Memory B cell (primary cell): ENCODE measurements around the gene PDE4D.
"Not testable (repeated sequence)": the region's sequence is repeated elsewhere in the genome, so short reads cannot be mapped to it uniquely, and the experiment has no call there.

Experiments
- ATAC-seq: fragments of 150-1000 bp; cut with Tn5 transposase; 2 replicates; pipeline ENCODE4 v1.10.0; 2021; ENCODE audit warnings: low read depth, mild to moderate bottlenecking, moderate library complexity
- DNase-seq, 2 donors: peaks; one replicate each; pipeline ENCODE4 v3.0.0; 2022; ENCODE audit warnings: low spot score in 2 of 2
- H3K27ac Mint-ChIP-seq: one replicate; pipeline ENCODE4 v1.8.0; 2022; ENCODE audit warnings: mild to moderate bottlenecking, moderate library complexity, mixed read lengths
- H3K27me3 Mint-ChIP-seq: one replicate; pipeline ENCODE4 v1.8.0; 2022; ENCODE audit warnings: mixed read lengths
- H3K36me3 Mint-ChIP-seq: one replicate; pipeline ENCODE4 v1.8.0; 2022; ENCODE audit warnings: mild to moderate bottlenecking, mixed read lengths
- H3K4me1 Mint-ChIP-seq: one replicate; pipeline ENCODE4 v1.8.0; 2022; ENCODE audit warnings: mixed read lengths
- H3K4me3 Mint-ChIP-seq: one replicate; pipeline ENCODE4 v1.8.0; 2022; ENCODE audit warnings: mild to moderate bottlenecking, moderate library complexity, mixed read lengths
- H3K9me3 Mint-ChIP-seq: one replicate; pipeline ENCODE4 v1.8.0; 2022; ENCODE audit warnings: mixed read lengths

Gene PDE4D

DNA sequence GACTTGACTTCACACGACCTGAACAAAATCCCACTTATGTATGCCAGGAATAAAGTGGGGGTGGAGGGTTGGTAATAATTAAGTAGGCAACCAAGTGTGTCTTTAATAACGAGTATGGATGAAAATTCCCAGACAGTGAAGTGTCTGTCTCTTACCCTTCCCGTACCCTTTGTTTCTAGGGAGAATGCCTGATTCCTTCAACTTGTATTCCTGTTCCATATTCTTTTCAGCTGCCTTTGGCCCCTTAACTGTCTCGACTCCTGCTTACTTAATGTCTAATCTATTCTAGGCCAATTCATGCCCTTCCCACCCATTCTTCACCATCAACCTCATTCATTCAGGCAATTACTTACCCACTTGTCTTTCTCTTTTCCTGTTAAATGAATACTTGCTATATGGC is 930.2 kb downstream of the PDE4D start:
- no peak overlapping the region for H3K27ac Mint-ChIP-seq
- peaks cover 6% of the 10 kb centered on the region for H3K27me3 Mint-ChIP-seq
- ATAC-seq (no peak), DNase-seq (no peak)
- no peaks in the 10 kb centered on the region for H3K9me3 Mint-ChIP-seq
- H3K4me1 Mint-ChIP-seq = peaks cover 9% of the 10 kb centered on the region
- no peak overlapping the region for H3K4me3 Mint-ChIP-seq
- no peaks in the 10 kb centered on the region for H3K36me3 Mint-ChIP-seq

DNA sequence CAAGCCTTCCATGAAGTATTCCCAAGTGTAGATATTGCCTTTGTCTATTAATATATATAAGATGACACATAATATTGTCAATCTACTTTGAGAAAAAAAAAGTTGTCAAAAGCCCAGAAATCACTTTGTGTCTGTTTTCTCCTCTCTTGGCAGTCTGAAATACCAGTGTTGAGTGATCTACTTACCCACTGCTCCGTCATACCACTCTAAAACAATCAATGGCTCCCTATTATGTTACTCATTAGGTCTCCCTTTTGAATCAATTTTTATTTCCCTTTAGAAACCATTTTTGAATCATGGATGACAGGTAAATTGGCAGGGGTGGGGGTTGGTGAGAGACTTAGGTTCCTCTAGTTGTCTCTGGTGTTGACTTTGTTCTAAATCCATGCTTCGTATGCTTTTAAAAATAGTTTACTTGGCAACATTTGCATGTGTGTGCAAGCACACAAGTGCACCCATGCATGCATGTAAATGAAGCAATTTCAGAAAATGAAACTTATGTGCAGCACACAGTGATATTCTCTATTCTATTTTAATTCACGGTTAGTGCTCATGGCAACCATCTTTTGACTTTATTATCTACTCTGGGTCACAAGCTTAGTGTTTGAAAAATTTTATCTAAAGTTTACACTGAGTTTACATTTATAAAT is 931.8 kb downstream of the PDE4D start:
- Mint-ChIP-seq H3K36me3 (no peaks in the 10 kb centered on the region), H3K9me3 (no peaks in the 10 kb centered on the region), H3K27ac (no peak overlapping the region), H3K4me1 (peaks cover 5% of the 10 kb centered on the region), H3K4me3 (no peak overlapping the region), H3K27me3 (peaks cover 6% of the 10 kb centered on the region)
- no peak for ATAC-seq
- no peak for DNase-seq

DNA sequence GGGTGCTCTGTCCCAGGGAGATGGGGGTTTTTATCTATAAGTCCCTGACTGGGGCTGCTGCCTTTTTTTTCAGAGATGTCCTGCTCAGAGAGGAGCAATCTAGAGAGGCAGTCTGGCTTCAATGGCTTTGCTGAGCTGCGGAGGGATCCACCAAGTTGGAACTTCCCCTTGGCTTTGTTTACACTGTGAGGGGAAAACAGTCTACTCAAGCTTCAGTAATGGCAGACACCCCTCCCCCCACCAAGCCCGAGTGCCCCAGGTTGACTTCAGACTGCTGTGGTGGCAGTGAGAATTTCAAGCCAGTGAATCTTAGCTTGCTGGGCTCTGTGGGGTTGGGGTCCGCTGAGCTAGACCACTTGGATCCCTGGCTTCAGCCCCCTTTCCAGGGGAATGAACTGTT is 934.8 kb downstream of the PDE4D start:
- peaks cover 5% of the 10 kb centered on the region for H3K4me1 Mint-ChIP-seq
- no peak overlapping the region for H3K27ac Mint-ChIP-seq
- DNase-seq = no peak
- H3K9me3 Mint-ChIP-seq = no peaks in the 10 kb centered on the region
- peaks cover 5% of the 10 kb centered on the region for H3K27me3 Mint-ChIP-seq
- no peak overlapping the region for H3K4me3 Mint-ChIP-seq
- H3K36me3 Mint-ChIP-seq = no peaks in the 10 kb centered on the region
- ATAC-seq = no peak

DNA sequence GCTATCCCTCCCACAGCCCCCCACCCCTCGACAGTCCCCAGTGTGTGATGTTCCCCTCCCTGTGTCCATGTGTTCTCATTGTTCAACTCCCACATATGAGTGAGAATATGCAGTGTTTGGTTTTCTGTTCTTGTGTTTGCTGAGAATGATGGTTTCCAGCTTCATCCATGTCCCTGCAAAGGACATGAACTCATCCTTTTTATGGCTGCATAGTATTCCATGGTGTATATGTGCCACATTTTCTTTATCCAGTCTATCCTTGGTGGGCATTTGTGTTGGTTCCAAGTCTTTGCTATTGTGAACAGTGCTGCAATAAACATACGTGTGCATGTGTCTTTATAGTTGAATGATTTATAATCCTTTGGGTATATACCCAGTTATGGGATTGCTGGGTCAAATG is 940.3 kb downstream of the PDE4D start:
- H3K36me3 Mint-ChIP-seq, H3K9me3 Mint-ChIP-seq, H3K4me3 Mint-ChIP-seq, DNase-seq, ATAC-seq, H3K27me3 Mint-ChIP-seq, H3K4me1 Mint-ChIP-seq, H3K27ac Mint-ChIP-seq: not testable (repeated sequence)

DNA sequence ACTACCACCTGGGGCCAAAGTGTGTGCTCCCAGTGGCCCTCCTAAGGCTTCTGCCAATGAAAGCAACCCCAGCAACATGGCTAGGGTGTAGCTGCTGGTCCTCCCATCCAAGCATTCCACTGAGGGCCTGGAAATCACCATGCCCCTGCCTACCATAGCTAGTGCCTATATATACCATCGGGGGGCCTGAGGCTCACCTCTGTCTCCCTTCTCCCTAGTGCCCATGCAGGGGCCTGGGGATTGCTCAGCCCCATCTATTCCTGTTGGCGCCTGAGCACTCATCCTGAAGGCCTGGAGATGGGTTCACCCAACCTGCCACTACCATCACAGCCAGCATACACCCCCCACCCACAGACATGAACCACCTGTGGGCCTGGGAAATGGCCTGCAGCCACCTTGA is 943.3 kb downstream of the PDE4D start:
- Mint-ChIP-seq H3K4me1 (no peaks in the 10 kb centered on the region), H3K4me3 (no peak overlapping the region), H3K27me3 (no peaks in the 10 kb centered on the region), H3K36me3 (no peaks in the 10 kb centered on the region), H3K27ac (no peak overlapping the region), H3K9me3 (peaks cover 1% of the 10 kb centered on the region)
- ATAC-seq (no peak), DNase-seq (no peak)

DNA sequence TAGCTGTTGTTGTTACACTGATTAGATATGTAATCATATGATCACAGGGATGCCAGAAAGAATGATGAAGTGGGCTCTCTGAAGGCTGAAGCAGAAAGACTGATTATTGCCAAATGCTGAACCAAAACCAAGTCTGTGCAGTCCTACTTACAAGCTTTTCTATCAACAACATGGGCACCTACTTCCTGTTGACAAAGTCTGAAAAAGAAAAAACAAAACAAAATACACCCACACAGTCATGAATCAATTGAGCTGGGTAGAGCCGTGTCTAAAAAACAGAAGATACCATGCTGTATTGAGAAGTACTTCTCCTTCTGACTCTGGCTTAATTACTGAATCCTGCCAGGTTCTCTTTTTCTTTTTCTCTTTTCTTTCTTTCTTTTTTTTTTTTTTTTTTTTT is 947.3 kb downstream of the PDE4D start:
- DNase-seq (no peak), ATAC-seq (no peak)
- H3K9me3 Mint-ChIP-seq = no peaks in the 10 kb centered on the region
- H3K36me3 Mint-ChIP-seq = no peaks in the 10 kb centered on the region
- H3K4me3 Mint-ChIP-seq = no peak overlapping the region
- no peak overlapping the region for H3K27ac Mint-ChIP-seq
- no peaks in the 10 kb centered on the region for H3K4me1 Mint-ChIP-seq
- H3K27me3 Mint-ChIP-seq = no peaks in the 10 kb centered on the region

DNA sequence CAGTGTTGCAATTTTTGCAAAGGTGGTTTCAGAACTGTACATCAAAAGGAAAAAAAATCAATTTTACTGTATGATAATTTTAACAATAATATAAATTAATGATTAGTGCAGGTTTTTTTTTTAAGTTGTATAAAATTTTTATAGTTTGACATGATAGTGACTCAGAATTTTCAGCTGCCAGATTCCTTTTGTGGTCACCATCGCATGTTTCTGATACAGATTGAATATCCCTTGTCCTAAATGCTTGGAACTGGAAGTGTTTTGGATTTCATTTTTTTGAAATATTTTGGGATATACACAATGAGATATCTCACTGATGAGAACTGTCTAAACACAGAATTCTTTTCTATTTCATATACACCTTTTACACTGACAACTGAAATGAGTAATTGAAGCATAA is 949.3 kb downstream of the PDE4D start:
- no peak overlapping the region for H3K4me3 Mint-ChIP-seq
- no peaks in the 10 kb centered on the region for H3K4me1 Mint-ChIP-seq
- peaks cover 5% of the 10 kb centered on the region for H3K27me3 Mint-ChIP-seq
- no peaks in the 10 kb centered on the region for H3K36me3 Mint-ChIP-seq
- ATAC-seq = no peak
- DNase-seq = no peak
- peaks cover 3% of the 10 kb centered on the region for H3K9me3 Mint-ChIP-seq
- H3K27ac Mint-ChIP-seq = no peak overlapping the region

DNA sequence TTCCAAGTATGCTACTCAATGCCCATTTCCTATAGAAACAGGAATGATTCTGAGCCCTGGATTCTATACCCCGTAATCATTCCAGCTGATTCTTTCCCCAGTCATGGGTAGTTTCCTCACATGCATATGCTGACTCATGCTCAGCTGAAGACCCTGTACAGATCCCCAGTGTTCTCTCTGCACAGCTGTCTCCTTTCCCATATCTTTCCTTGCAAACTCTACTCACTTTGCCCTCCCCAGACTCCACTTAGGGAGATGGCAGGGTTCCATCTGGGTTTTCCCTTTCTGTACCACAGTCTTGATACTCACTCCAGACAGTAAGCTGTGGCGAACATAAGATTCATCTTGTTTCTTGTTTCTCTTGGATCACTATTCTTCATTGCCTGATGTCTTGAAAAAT is 953.1 kb downstream of the PDE4D start:
- no peaks in the 10 kb centered on the region for H3K36me3 Mint-ChIP-seq
- no peaks in the 10 kb centered on the region for H3K4me1 Mint-ChIP-seq
- no peak for DNase-seq
- H3K9me3 Mint-ChIP-seq = peaks cover 3% of the 10 kb centered on the region
- no peak overlapping the region for H3K27ac Mint-ChIP-seq
- no peak overlapping the region for H3K4me3 Mint-ChIP-seq
- H3K27me3 Mint-ChIP-seq = peaks cover 10% of the 10 kb centered on the region
- no peak for ATAC-seq

DNA sequence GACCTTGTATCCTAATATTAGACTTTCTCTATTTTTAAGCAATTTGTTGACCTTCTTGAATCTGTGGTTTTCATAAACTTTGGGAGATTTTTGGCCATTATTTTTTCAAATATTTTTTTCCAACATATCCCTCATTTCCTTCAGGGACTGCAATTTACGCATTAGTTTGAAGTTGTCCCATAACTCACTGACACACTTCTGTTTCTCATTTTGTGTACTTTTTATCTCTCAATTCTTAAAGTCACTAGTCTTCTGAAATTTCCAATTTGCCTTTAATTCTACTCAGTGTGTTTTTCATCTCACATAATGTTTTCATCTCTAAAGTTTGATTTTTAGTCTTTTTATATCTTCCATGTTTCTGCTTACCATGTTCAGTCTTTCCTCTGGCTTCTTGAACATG is 953.9 kb downstream of the PDE4D start:
- DNase-seq (no peak), ATAC-seq (no peak)

DNA sequence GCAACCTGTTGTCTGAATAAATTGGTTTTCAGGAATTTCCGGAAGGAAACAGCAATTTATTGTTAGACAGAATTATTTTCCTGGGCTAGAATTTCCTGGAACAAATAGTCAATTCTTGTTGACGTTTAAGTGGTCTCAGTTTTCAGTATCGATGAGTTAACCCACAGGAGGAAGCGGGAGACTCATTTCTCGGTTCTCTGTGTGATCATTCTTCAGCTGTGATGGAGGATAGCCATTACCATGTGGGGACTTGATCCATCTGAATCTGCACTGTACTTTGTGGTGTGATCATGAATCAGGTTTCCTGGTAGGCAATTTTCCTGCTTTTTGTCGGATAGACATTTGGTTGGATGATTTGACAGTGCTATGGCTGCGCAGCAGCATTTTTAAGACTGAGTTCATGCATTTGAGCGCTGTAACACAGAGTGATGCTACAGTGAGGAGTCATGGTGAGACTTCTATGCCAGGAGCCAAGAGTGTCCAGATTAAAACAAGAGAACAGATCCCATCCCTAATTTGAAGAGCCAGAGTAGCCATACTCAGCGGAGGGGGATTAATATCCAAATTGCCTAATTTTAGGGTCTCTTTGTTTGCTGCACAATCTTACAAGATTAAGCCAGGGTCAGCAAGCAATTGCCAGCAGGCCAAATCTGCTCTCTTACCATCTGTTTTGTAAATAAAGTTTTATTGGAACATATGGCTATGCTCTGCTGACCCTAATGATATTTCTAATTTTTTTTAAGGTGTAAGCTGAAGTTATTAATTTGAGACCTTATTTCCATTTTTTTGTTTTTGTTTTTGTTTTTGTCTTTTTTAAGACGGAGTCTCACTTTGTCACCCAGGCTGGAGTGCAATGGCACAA is 954.7 kb downstream of the PDE4D start:
- H3K27ac Mint-ChIP-seq = no peak overlapping the region
- no peaks in the 10 kb centered on the region for H3K36me3 Mint-ChIP-seq
- no peak for DNase-seq
- peaks cover 3% of the 10 kb centered on the region for H3K9me3 Mint-ChIP-seq
- ATAC-seq = no peak
- no peaks in the 10 kb centered on the region for H3K4me1 Mint-ChIP-seq
- no peak overlapping the region for H3K4me3 Mint-ChIP-seq
- peaks cover 16% of the 10 kb centered on the region for H3K27me3 Mint-ChIP-seq

More for the DNA sequence above, 953.9 kb downstream of the PDE4D start:
- Mint-ChIP-seq H3K27me3 (peaks cover 13% of the 10 kb centered on the region), H3K4me1 (no peaks in the 10 kb centered on the region), H3K4me3 (no peak overlapping the region), H3K9me3 (peaks cover 3% of the 10 kb centered on the region), H3K27ac (no peak overlapping the region), H3K36me3 (no peaks in the 10 kb centered on the region)

DNA sequence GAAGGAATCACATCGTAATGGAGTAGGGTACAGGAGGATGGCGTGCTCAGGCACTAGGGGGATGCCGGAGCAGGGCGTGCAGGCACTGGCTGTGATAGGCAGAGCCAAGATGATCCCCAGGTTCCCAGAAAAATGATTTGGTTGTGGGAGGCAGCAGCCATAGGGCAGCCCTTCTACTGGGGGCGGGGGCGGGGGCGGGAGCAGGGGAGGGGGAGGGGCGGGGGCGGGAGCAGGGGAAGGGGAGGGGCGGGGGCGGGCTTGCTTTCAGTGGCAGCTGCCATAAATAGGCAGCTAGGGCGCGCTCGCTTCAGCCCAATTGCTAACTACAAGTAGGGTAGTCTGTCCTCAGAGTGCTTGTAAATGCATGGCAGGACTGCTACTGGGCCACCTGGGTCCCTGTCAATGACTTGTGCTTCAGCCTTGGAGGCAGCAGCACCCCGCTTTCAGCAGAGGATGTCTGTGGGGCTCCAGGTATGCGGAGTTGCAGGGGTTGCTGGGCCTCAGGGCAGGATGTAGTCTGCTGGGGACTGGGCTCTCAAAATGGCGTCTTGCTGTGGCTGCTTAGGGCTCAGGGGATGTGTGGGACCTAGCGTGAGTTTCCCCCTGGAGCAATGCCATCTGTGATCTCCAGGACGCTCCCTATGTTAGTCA is 956.4 kb downstream of the PDE4D start:
- no peak overlapping the region for H3K27ac Mint-ChIP-seq
- H3K9me3 Mint-ChIP-seq = peaks cover 3% of the 10 kb centered on the region
- H3K4me3 Mint-ChIP-seq = no peak overlapping the region
- H3K27me3 Mint-ChIP-seq = peaks cover 16% of the 10 kb centered on the region
- DNase-seq (no peak), ATAC-seq (no peak)
- H3K36me3 Mint-ChIP-seq = no peaks in the 10 kb centered on the region
- no peaks in the 10 kb centered on the region for H3K4me1 Mint-ChIP-seq

DNA sequence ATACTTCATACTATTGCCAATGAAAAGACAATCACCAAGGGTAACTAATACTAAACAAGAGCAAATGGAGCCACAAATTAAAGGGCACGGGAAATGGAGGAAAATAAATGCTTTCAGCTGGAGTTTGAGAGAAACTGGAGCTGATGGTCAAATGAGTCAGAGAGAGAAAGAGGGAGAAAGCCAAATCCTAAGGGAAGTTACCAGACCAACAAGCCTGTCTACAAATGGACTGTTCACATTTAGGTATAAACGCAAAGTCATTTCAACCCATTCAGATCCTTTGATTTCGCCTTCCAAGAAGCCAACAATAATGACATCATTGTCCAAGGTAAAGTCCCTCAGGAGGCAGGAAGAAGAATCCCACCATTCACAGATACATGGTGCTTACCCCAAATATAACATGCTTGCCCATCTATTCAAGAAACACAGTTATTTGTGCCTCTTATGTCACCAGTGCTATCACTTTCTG is 958.9 kb downstream of the PDE4D start:
- no peaks in the 10 kb centered on the region for H3K36me3 Mint-ChIP-seq
- H3K4me1 Mint-ChIP-seq = no peaks in the 10 kb centered on the region
- H3K4me3 Mint-ChIP-seq = no peak overlapping the region
- no peak overlapping the region for H3K27ac Mint-ChIP-seq
- ATAC-seq (no peak), DNase-seq (no peak)
- H3K27me3 Mint-ChIP-seq = peaks cover 18% of the 10 kb centered on the region
- no peaks in the 10 kb centered on the region for H3K9me3 Mint-ChIP-seq

DNA sequence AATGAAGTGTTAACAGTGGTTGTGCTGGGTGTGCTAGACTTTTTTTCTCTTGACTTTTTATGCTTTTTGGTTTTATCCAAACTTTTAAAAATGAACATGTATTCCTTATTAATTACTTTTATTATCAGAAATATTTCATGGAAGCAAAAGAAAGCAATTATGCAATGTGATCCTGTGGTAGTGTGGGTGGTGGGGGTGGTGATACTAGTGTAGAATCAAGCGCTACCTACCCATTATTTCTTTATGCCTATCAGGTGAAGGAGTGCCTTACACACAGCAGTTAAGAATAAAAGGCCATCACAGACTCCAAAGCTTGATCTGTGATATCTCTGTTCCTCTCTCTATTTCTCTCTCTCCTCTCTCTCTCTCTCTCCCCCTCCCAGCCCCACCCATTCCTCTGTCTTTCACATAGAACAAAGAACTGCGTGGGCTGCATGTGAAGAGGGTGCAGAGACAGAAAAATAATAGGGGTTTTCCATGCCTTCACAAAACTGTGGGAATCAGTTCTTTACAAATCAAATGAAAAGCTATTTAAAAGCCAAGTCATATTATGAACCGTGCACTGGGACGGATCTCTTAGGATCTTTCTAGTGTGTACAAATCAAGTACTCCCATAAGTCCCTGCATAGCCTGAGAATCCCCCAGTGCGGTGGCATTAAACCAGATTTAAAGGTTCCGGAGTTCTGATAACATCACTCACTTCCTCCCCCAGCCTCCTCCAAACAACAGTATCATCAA is 959.5 kb downstream of the PDE4D start:
- no peak for ATAC-seq
- Mint-ChIP-seq H3K27ac (no peak overlapping the region), H3K27me3 (peaks cover 18% of the 10 kb centered on the region), H3K9me3 (no peaks in the 10 kb centered on the region), H3K36me3 (no peaks in the 10 kb centered on the region), H3K4me3 (no peak overlapping the region), H3K4me1 (no peaks in the 10 kb centered on the region)
- no peak for DNase-seq
